ENCODE measurements around the gene OGFOD3.
"Not testable (repeated sequence)": the region's sequence is repeated elsewhere in the genome, so short reads cannot be mapped to it uniquely, and the experiment has no call there.

Gene OGFOD3

GRCh38 chr17:82418001-82418986 lies at the start of gene OGFOD3, which contains the start of gene HEXD:
Gene OGFOD3 (minus strand): TSS chr17:82418586. CDS start chr17:82418485, 101 bp downstream.
Gene HEXD (plus strand): TSS chr17:82418347. CDS start chr17:82419800, 1,453 bp downstream.
- peak; percentile 41 for DNase-seq

DNA sequence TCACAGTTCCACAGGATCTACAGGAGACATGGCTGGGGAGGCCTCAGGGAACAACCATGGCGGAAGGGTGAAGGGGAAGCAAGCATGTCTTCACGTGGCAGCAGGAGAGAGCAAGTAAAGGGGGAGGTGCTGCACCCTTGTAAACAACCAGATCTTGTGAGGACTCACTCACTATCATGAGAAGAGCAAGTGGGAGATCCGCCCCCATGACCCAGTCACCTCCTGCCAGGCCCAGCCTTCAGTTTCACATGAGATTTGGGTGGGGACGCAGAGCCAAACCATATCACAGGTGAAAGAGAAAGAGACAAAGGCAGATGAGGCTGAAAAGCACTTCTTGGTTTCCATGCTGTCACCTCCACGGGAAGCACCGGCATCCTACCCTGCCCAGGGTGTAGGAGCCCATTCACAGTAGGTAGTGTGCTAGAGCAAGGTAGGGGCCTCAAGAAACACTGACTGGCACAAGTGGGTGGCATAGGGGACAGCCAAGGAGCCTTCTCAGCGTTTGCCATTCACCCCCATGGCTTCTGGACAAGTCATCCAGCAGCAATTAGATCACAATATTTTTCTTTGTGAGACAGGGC lies 46.7 kb upstream of the OGFOD3 start:
- no peak for DNase-seq

DNA sequence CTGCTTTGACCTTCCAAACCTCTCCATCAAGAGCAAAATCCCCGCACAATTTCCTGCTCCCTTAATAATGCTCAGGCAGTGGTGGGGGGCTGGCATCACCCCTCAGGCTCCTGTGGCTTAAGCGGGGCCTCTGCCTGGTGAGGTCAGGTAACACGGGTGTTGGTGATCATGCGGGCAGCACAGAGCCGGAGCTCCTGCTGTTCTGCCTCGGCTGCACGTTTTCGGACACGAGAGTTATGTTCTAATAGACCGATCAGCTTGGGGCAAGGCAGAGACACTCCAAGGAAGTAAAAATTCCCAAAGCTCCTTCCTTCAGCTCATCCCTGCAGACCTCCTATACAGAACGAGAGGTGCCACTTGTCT lies 46.2 kb upstream of the OGFOD3 start:
- no peak for DNase-seq

DNA sequence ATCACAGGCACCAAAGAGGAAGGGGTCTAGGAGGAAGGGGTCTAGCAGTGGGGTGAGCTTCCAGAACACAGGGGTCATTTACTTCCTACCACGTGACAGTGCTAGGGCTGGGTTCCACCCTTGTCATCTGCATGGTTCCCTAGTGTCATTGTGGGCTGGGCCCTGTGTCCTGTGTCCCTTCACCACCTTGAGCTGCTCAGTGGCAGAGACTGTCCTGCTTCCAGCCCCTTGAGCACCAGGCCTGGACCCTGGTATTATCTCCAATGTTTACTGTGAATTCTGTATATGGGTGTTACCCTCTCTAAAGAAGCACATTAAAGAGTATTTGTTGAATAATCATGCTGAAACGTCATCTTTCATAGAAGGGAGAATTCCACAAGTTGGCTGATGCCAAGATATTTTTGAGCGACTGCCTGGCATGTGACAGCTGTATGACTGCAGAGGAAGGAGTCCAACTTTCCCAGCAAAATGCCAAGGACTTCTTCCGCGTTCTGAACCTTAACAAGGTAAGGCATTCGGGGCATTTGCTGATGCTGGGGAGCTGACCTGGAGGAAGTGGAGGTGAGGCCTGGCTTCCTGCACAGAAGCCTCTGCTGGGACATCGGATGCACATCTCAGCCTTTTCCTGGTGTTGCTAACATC lies 45.7 kb upstream of the OGFOD3 start:
- DNase-seq: no peak

GRCh38 chr17:82463391-82463790 lies 45.0 kb upstream of the OGFOD3 start:
- DNase-seq: no peak

GRCh38 chr17:82461827-82462524 lies 43.6 kb upstream of the OGFOD3 start:
- no peak for DNase-seq

DNA sequence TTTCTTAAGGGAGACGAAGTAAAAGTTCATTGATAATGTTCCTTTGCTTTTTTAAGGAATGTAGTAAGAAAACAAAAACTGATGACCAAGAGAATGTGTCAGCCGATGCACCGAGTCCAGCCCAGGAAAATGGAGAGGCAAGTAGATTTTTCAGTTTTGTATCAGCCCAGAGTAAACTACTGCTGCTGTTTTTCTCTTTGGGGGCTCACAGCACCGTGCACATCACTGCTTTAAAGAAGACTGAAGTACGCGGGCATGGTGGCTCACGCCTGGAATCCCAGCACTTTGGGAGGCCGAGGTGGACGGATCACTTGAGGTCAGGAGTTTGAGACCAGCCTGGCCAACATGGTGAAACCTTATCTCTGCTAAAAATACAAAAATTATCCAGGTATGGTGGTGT lies 41.5 kb upstream of the OGFOD3 start:
- DNase-seq: not testable (repeated sequence)

- no peak for DNase-seq
Observed at GRCh38 chr17:82458885-82459424, 40.6 kb upstream of the OGFOD3 start.

DNA sequence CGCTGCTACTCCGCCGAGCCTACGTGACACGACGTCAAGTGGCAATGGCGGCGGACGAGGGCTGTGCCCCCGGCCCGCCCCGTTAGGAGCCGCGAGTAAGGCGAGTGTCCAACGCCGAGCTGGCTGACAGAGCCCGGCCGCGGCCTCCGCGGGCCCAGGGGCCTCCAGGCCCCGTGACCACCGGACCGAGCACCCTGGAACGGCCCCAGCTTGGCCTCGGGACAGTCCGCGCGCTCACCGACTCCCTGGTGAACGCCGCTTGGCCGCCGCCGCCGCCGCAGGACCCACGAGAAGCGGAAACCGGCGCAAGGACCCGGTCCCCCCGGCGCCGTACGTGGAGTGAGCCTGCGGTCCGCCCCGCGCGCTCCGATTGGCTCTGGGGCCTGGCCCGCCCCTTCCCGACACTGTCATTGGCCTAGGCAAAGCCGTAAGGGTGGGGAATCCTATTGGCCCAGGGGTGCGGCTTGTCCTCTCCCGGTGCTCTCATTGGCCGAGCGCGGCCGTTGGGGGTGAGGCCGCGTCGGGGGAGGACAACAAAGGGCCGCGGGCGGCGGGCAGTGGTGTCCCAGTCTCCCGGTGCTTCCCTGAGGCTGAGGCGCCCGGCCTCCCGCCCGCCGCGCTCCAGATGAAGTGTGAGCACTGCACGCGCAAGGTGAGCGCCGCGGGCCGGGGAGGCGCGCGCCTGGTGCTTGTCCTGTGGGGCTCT lies 39.9 kb upstream of the OGFOD3 start, which contains the start of gene NARF:
NARF (plus strand) TSS at position 563 of the 706 bp plus-strand sequence; CDS start at position 626, 63 bp downstream.
- DNase-seq: peak; percentile 96

DNA sequence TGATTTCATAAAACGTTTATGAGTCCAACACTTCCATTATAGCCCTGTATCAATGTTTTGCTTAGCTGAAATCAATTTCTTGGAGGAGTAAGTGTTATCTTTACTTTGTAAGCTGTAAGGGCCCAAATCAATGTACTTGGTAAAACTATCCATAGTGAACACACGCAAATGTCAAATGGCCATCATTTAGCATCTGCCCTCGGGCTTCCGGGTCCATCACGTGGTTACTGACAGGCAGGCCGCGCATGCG lies 39.5 kb upstream of the OGFOD3 start:
- no peak for DNase-seq

DNA sequence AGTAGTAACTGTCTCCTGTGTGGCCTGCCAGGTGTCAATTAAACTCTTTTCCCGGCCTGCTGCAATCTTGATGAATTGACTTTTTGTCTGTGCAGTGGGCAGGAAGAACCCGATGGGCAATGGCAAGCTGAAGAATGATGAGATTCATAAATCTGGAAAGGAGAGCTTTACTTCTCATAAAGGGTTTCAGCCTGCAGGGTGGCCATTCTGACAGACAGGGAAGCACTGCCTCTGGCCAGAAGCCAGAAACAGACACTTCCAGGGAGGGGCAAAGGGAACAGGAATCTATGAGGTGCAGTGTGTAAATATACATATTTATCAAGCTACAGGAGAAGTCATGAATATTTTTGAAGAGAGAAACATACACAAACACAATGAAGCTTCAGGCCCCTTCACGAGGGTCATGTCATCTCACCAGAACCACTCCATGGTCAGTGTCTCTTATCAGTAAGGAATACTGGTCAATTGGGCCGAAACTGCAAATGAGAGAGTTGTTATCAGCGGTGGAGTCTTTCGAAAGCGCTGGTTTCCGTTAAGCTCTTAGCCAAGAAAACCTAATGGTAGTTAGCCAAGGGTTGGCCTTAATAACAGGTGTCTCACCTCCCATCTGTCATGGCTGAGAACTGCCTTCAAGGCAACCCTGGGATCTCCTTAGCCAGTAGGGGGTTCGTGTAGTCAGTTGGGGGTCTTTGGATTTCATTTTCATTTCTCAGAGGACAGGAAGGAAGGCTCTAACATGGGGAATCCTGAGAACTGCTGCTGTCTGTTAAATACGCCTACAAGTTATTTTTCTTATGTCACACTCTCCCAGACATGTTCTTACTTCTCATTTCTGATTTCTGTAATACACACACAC lies 38.9 kb upstream of the OGFOD3 start:
- no peak for DNase-seq

GRCh38 chr17:82453706-82454105 lies 35.3 kb upstream of the OGFOD3 start:
- not testable (repeated sequence) for DNase-seq

DNA sequence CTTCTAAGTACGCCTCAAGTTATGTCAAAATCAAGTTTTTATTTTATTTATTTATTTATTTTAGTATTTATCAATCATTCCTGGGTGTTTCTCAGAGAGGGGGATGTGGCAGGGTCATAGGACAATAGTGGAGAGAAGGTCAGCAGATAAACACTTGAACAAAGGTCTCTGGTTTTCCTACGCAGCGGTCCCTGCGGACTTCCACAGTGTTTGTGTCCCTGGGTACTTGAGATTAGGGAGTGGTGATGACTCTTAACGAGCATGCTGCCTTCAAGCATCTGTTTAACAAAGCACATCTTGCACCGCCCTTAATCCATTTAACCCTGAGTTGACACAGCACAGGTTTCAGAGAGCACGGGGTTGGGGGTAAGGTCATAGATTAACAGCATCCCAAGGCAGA lies 34.8 kb upstream of the OGFOD3 start:
- not testable (repeated sequence) for DNase-seq

DNA sequence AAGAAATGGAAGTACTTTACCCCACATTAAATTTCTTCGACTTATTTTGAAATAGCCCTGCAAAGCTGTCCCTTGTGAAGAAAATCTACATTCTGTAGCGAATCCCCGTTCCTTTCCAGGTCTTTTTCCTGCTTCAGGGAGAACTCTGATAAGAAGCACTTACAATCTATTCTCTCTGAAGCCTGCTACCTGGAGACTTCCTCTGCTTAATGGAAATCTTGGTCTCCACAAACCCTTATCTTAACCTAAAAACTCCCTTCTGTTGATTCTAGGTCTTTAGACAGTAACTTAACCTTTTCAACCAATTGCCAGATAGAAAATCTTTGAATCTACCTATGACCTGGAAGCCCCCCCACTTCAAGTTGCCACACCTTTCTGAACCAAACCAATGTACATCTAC lies 33.8 kb upstream of the OGFOD3 start:
- DNase-seq: no peak

DNA sequence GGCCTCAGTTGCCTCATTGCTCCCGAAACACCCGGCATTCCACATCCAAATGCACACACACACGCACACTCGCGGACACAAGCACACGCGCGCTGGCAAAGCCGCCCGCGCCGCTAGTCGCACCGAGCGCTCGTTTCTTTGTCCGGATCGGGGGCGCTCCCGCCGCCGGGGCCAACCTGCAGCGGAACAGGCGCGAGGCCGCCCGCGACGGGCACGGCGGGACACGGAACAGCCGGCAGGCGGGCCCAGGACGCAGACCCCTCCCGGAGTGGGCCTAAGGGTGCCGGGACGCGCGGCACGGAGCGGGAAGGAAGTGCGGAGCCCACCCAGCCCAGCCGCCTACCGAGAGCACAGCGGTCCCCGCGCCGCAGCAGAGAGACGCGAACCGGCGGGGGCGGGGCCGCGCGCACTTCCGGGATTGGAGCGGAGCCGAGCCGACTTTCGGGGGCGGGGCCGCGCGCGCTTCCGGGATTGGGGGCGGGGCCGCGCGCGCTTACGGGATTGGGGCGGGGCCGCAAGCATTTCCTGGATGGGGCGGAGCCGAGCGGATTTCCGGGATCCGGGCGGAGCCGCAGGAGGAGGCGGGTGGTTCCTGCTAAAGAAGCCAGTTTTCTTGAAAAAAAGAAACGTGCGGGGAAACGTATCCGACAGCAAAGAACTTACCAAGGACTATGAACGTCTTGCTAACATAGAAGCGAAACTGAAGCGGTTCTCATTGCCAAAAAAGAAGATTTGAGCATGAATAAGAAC lies 32.1 kb upstream of the OGFOD3 start, which contains the start of gene CYBC1:
CYBC1 (minus strand) TSS at position 396 of the 750 bp plus-strand sequence. CDS start 1,498 bp downstream, outside the sequence.
- peak; percentile 84 for DNase-seq

GRCh38 chr17:82449883-82450356 lies 31.5 kb upstream of the OGFOD3 start:
- DNase-seq: no peak

DNA sequence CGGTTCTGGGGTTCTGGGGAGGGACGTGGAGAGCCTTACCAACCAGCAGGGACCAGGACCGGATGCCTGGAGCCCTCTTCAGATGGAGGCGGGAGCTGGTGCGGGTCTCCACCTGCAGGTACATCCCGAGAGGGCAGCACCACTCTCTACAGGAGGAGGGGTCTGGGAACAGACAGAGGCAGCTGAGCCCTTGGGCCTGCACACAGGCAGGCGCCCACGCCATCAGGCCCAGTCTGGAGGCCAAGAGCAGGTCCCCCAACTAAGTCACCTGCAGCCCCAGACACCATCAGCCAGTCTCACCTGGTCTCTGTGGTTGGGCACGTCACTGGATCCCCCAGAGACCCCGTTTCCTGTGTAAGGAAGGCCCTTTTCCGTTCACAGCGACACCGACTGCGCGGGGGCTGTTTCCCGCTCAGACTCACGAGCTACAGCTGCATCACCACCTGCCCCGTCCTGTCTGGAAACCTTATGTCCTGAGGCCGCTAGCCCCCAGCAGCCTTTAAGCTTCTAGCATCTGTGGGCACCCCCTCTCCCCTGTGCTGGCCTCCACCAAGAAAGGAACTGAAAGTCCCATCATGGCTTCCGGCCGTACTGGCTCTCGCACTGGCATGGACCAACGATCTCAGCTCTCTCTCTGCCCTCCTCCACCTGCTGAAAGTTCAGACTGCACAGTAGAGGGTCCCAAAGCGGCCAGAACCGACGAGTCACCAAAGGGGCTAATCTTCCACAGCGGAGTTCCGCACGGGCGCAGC lies 30.9 kb upstream of the OGFOD3 start:
- DNase-seq: peak; percentile 73

DNA sequence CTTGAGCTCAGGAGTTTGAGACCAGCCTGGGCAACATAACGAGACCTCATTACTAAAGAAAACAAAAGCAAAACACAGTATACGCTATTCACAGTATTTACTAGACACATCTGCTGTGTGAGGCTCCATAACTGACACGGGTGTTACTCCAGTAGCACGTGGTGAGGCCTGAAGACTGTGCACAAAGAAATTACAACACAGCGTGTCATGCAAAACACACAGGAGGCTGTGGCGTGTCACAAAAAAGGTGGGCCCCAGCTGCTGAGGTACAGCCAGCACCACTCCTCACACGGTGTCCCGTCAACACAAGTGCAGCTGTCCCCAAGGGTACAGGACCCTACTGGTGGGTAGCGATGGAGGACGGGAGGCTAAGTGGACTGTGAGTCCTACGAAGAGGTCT lies 29.5 kb upstream of the OGFOD3 start:
- no peak for DNase-seq

GRCh38 chr17:82446649-82447048 lies 28.3 kb upstream of the OGFOD3 start:
- DNase-seq: no peak

Data from DMS153 (cell line).